Measurements from ENCODE around the gene EGFL7.
A peak's percentile ranks its signal among the peaks of the same experiment; 100 is the strongest.

Gene EGFL7

DNA sequence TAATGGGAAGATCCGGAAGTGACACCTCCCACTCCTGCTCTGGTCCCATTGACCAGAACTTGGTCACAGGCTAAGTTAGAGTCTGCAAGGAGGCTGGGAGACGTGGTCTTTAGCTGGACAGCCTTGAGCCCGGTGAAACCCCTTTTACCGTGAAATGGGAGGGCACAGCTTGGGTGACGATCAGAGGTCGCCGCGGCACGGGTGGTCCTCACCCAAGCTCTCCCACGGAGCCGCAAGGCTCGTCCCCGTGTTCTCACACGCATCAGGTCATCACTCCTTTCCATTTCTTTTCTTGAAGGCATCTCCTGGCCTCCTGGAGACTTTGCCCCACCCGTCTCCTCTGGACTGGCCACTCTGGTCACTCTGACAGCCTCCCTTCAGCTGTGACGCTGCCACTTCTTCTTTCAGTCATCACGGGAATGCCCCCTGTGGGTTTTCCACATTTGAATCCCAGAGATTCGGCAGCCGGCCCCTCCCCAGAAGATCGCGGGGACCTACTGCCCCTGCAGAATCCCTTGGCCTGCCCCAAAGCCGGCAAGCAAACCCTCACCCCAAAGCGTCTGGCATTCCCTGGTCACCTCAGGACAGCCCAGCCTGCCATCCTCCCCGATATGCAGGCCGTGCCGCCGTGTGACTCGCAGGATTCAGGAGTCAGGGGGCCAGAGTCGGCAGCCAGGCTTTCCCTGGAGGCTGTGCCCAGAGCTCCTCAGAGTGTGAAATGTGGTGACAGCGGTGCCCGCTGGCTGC is 18.9 kb upstream of the EGFL7 start:
- Mint-ChIP-seq H3K4me1 (peaks cover 17% of the 10 kb centered on the region), H3K27ac (no peak overlapping the region), H3K36me3 (ENCODE audit: low read depth) (no peaks in the 10 kb centered on the region), H3K4me3 (peak overlapping the region in 1 of 3 experiments; percentile 19), H3K27me3 (ENCODE audit: low read depth) (peaks cover 15% of the 10 kb centered on the region), H3K9me3 (no peaks in the 10 kb centered on the region)
- TF ChIP-seq, protein P1, sequence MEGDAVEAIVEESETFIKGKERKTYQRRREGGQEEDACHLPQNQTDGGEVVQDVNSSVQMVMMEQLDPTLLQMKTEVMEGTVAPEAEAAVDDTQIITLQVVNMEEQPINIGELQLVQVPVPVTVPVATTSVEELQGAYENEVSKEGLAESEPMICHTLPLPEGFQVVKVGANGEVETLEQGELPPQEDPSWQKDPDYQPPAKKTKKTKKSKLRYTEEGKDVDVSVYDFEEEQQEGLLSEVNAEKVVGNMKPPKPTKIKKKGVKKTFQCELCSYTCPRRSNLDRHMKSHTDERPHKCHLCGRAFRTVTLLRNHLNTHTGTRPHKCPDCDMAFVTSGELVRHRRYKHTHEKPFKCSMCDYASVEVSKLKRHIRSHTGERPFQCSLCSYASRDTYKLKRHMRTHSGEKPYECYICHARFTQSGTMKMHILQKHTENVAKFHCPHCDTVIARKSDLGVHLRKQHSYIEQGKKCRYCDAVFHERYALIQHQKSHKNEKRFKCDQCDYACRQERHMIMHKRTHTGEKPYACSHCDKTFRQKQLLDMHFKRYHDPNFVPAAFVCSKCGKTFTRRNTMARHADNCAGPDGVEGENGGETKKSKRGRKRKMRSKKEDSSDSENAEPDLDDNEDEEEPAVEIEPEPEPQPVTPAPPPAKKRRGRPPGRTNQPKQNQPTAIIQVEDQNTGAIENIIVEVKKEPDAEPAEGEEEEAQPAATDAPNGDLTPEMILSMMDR (IDR thresholded peaks at IDR 0.05; ENCODE audit: unreplicated experiment in 3 of 3): no peak

DNA sequence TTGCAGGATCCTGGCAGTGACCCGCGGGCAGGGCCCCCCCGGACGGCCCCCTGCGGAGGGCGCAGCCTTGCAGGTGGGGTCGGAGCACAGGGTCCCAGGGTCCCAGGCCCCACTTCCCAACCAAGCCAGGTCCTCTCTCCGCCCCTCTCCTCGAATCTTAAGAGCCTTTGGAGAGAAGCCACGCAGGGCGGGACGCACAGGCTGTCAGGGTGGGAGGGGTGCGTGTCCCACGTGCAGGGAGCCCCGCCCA is 18.4 kb upstream of the EGFL7 start:
- Mint-ChIP-seq H3K4me1 (peaks cover 18% of the 10 kb centered on the region), H3K27ac (no peak overlapping the region), H3K4me3 (no peak overlapping the region), H3K36me3 (ENCODE audit: low read depth) (no peaks in the 10 kb centered on the region), H3K9me3 (no peaks in the 10 kb centered on the region), H3K27me3 (ENCODE audit: low read depth) (peaks cover 15% of the 10 kb centered on the region)
- TF ChIP-seq, protein P1 (IDR thresholded peaks at IDR 0.05; ENCODE audit: unreplicated experiment in 3 of 3): no peak

DNA sequence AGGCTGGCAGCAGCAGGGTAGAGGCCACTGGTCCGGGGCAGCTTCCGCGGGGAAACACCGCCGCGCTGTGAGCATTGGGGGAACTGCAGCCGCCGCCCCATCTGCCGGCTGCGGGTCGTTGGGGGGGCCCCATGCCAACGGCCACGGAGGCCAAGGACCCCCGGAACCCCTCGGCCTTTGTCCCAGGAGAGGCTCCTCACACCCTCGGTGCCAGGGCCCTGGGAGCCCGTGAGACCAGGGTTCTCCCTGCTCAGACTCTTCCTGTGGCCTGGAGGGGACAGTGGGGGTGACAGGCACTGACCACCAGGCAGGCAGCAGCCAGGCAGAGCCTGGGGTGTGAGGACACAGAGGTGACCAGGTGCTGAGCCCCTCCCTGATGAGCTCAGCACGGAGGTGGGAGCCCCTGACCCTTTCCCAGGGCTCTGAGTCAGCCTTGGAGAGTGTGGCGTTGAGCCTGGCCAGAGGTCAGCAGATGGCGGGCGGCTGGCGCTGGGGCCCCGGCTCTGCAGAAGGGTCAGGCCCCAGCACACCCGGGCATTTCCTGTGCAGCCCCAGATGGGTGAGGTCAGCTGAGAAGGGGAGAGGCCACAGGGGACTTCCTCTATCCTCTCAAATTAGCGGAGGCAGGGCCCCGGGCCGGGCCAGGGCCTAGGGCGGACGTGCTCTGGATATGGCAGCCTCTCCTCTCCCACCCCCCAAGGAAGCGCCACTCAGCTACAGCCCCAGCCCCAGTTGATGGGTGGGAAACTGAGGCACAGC is 17.9 kb upstream of the EGFL7 start:
- no peak overlapping the region for H3K4me3 Mint-ChIP-seq
- TF ChIP-seq, protein P1 (IDR thresholded peaks at IDR 0.05; ENCODE audit: unreplicated experiment in 3 of 3): peak; percentile 72 to 81 (median 80)
- H3K27me3 Mint-ChIP-seq (ENCODE audit: low read depth): peaks cover 15% of the 10 kb centered on the region
- H3K27ac Mint-ChIP-seq: no peak overlapping the region
- no peaks in the 10 kb centered on the region for H3K9me3 Mint-ChIP-seq
- H3K36me3 Mint-ChIP-seq (ENCODE audit: low read depth): no peaks in the 10 kb centered on the region
- peaks cover 18% of the 10 kb centered on the region for H3K4me1 Mint-ChIP-seq

DNA sequence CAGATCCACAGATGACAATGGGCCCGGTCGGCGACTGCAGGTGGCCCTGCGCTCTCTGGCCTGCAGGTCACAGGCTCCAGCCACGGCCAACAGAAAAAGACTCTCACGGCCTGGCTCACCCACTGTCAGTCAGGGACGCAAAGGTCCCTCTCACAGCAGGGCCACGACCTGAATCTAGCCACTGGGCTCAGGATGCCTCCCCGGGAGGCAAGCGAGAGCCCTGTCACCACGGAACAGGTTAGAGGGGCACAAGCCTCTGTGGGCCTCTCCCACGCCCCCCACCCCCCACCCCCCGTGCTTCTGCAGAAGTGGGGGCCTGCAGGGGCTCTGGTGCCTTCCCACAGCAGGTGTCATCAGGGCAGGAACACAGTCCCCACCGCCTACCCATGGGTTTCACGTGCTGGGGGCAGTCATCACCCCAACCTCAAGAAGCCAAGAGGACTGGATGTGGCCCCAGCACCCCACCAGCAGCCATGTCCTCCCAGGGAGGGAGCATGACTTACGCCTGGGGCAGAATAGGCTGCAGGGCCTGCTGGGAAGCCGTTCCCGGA is 17.3 kb upstream of the EGFL7 start:
- peaks cover 15% of the 10 kb centered on the region for H3K4me1 Mint-ChIP-seq
- peaks cover 11% of the 10 kb centered on the region for H3K27me3 Mint-ChIP-seq (ENCODE audit: low read depth)
- no peak overlapping the region for H3K27ac Mint-ChIP-seq
- H3K36me3 Mint-ChIP-seq (ENCODE audit: low read depth): no peaks in the 10 kb centered on the region
- no peak overlapping the region for H3K4me3 Mint-ChIP-seq
- H3K9me3 Mint-ChIP-seq: no peaks in the 10 kb centered on the region
- TF ChIP-seq, protein P1 (IDR thresholded peaks at IDR 0.05; ENCODE audit: unreplicated experiment in 3 of 3): no peak

DNA sequence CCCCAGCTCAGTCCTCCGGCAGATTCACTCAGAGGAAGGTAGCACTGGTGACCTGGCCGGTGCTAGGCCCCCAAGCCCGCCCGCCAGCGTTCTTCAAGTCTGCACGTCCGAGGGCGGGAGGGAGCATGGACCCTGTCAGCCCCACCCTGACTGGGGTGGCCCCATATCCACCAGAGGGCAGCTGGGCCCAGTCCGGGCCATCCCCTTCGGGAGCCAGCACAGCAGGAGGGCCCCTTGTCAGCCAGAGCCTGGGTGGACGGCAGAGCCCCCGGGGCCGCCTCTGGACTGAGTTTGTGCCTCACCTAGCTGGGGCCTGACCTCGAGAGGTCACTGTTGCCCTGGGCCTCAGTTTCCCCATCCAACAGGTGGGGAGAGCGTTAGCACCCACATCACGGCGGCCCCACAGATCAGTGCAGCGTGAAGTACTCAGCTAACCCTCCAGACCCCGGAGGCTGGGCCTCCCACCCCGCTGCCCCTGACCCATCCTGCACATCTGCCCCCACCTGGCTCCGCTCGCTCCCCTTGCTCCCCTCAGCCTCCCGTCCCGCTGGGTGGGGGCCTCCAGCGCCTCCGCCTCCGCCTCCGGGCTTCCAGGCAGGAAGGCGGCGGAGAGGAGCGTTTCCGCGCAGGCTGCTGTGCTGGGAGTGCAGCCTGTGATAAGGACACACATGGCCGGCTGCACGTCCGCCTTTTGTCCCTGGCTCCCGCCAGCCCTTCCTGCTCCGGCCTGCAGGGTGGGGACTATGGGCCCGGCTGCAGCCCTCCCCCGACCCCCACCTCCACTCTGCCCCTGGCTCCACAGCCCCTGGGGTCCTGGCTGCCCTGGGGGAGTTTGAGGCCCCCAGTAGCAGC is 16.6 kb upstream of the EGFL7 start:
- Mint-ChIP-seq H3K36me3 (ENCODE audit: low read depth) (no peaks in the 10 kb centered on the region), H3K9me3 (no peaks in the 10 kb centered on the region), H3K27me3 (ENCODE audit: low read depth) (peaks cover 11% of the 10 kb centered on the region), H3K4me3 (no peak overlapping the region), H3K27ac (no peak overlapping the region), H3K4me1 (peaks cover 8% of the 10 kb centered on the region)
- TF ChIP-seq, protein P1 (IDR thresholded peaks at IDR 0.05; ENCODE audit: unreplicated experiment in 3 of 3): peak in 2 of 3 experiments; percentile 11 to 23

All from nephron (organoid).